ENCODE results near the gene KIF11. TPM values are rescaled to one million over a fixed set of nuclear protein-coding genes. Genes with fewer than 3 reads are reported as not detected.
A peak's percentile ranks its signal among the peaks of the same experiment; 100 is the strongest.

Gene KIF11
- total RNA-seq, 1 experiment from 2014 or later, result 33.8 TPM

DNA sequence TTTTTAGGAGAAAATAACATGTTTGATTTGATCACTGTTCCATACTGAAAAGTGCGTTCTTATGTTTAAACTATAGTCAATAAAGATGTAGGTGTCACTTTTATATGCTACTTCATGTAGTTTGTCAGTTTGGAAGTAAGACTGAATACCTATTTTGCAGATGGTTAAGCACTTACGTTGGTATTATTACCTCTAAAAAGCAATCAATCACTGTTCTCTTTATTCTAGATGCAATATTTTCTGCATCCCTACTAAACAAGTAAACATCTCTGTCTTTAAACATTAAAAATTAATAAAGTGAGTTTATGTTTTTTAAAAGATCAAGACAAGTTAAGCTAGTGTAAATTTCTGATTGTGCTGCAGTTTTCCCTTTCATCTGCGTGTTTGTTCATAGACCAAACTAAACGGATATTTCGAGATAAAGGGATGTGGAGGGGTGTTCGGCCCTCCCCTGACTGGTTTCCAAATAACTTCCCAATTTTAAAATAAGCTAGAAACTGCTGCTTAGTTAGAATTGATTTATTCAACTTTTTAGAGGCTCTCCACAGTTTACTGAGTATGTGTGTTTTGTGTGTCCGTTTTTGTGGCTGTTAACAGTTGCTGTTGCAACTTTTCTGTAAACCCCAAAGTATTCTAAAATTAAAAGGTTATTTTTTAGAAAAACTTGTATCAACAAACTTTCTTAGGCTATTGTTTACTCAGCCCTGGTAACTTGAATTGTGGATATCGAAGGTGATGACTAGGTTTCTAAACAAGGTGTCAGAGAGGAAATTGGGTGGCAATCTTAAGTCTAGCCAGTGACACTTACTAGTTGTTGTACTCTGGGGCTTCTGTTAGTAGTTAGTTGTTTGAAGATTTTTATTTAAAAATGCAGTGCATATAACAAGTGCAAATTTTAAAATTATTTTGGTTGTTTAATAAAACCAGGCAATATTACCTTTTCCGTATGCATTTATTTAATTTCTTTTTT is 974 bp downstream of the KIF11 start:
- H3K79me2 ChIP-seq (ENCODE audit: insufficient read depth, low read length), result peaks cover 59% of the 10 kb centered on the region
- peak overlapping the region; percentile 86 for H3K27ac ChIP-seq (ENCODE audit: low read depth, low read length)
- no peaks in the 10 kb centered on the region for H3K36me3 ChIP-seq (ENCODE audit: control insufficient read depth in 1 of 2, insufficient read depth in 2 of 2, low read length in 2 of 2)
- peak overlapping the region; percentile 88 for H3K4me2 ChIP-seq (ENCODE audit: low read length)
- TF ChIP-seq, protein P1, sequence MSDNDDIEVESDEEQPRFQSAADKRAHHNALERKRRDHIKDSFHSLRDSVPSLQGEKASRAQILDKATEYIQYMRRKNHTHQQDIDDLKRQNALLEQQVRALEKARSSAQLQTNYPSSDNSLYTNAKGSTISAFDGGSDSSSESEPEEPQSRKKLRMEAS (IDR thresholded peaks at IDR 0.05), result no peak
- TF ChIP-seq SP1 (IDR thresholded peaks at IDR 0.05; ENCODE audit: low read depth) (no peak), JUND (IDR thresholded peaks at IDR 0.05) (no peak), CEBPB (IDR thresholded peaks at IDR 0.05; ENCODE audit: low read depth) (no peak), YY1 (IDR thresholded peaks at IDR 0.05; ENCODE audit: extremely low read depth, insufficient replicate concordance, low read depth, low read length) (no peak), SRF (IDR thresholded peaks at IDR 0.05; ENCODE audit: low read depth) (no peak), CBX3 (IDR thresholded peaks at IDR 0.05; ENCODE audit: low read depth) (no peak), REST (IDR thresholded peaks at IDR 0.05; ENCODE audit: low read depth) (no peak), RAD21 (IDR thresholded peaks at IDR 0.05; ENCODE audit: low read depth) (no peak), EZH2phosphoT487 (IDR thresholded peaks at IDR 0.05; ENCODE audit: borderline replicate concordance) (no peak), ZFX (IDR thresholded peaks at IDR 0.05) (no peak), FOSL1 (IDR thresholded peaks at IDR 0.05; ENCODE audit: low read depth) (no peak), ZNF274 (IDR thresholded peaks at IDR 0.05; ENCODE audit: low read depth, low read length) (no peak), ELF1 (IDR thresholded peaks at IDR 0.05; ENCODE audit: borderline replicate concordance, low read depth) (no peak), SIN3A (IDR thresholded peaks at IDR 0.05; ENCODE audit: low read depth) (no peak), EGR1 (IDR thresholded peaks at IDR 0.05; ENCODE audit: low read depth) (no peak), ZBTB33 (IDR thresholded peaks at IDR 0.05; ENCODE audit: extremely low read depth, insufficient replicate concordance, low read length) (no peak), POLR2AphosphoS5 (IDR thresholded peaks at IDR 0.05; ENCODE audit: low read depth, low read length) (no peak), POLR2A (IDR thresholded peaks at IDR 0.05; ENCODE audit: borderline replicate concordance, extremely low read depth, insufficient read depth, insufficient read length) (no peak)
- TF ChIP-seq, protein P2, sequence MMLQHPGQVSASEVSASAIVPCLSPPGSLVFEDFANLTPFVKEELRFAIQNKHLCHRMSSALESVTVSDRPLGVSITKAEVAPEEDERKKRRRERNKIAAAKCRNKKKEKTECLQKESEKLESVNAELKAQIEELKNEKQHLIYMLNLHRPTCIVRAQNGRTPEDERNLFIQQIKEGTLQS (IDR thresholded peaks at IDR 0.05), result no peak
- no TSS peak for BruUV-seq (replicated peaks)
- peak overlapping the region; percentile 94 for H3K9ac ChIP-seq (ENCODE audit: low read length)
- no peaks in the 10 kb centered on the region for H3K9me2 ChIP-seq (ENCODE audit: insufficient read depth)
- peak overlapping the region; percentile 84 to 92 for H3K4me3 ChIP-seq (replicated peaks in 1 of 2; ENCODE audit: low read depth in 1 of 2, low read length in 2 of 2)
- DNase-seq (ENCODE audit: low read depth, low spot score) (no peak), ATAC-seq (no peak)
- H3K4me1 ChIP-seq (ENCODE audit: control insufficient read depth in 1 of 2, insufficient read depth in 2 of 2, low read length in 2 of 2), result peaks cover 6 to 19% of the 10 kb centered on the region in 2 experiments; a peak in 3 of 4 replicates
- no peaks in the 10 kb centered on the region for H3K27me3 ChIP-seq (ENCODE audit: insufficient read depth, low read length)
- intact Hi-C loops (cut with micrococcal nuclease), result loop anchor here (5.0 to 10.0 kb wide), 2 partner anchors 48 to 251 kb away; partner anchors contain the start of gene EXOC6
- no peaks in the 10 kb centered on the region for H3K9me3 ChIP-seq (ENCODE audit: control insufficient read depth in 1 of 2, insufficient read depth in 1 of 2, low read depth in 1 of 2, low read length in 2 of 2)
- H2AFZ ChIP-seq (ENCODE audit: low read depth, low read length, poor library complexity, severe bottlenecking), result no peak overlapping the region
- ChIA-PET RAD21 (ENCODE audit: low non-redundant PET in 1 of 2, low total read pairs in 2 of 2, uncharacterized antibody in 2 of 2, unreplicated experiment in 2 of 2) (no interaction called here), CTCF (interaction anchor here (1.2 kb wide), 1 partner anchor 77 kb away, joined by 3 read pairs; no protein-coding TSS in a partner anchor), POLR2A (no interaction called here)
- H4K20me1 ChIP-seq (ENCODE audit: insufficient read depth), result no peaks in the 10 kb centered on the region
